Fibroblast of mammary gland (primary cell): ENCODE results near the gene PTPRM.
A peak's percentile ranks its signal among the peaks of the same experiment; 100 is the strongest.

ENCODE experiments used
- DNase-seq: peaks from one replicate; pipeline ENCODE4 v3.0.0-alpha.2; 2010; ENCODE audit warnings: low read depth
- H3K4me3 ChIP-seq: 2 replicates; pipeline ENCODE4 v1.5.1; 2011; ENCODE audit warnings: low read depth, mild to moderate bottlenecking, low read length, moderate library complexity; ENCODE audit not compliant: control insufficient read depth
- TF ChIP-seq, protein P1 (sequence below): conservative IDR thresholded peaks from 2 replicates; pipeline ENCODE4 v1.5.1; 2011; ENCODE audit warnings: low read depth, low read length, inconsistent platforms; ENCODE audit not compliant: control insufficient read depth, insufficient read depth

Gene PTPRM

DNA sequence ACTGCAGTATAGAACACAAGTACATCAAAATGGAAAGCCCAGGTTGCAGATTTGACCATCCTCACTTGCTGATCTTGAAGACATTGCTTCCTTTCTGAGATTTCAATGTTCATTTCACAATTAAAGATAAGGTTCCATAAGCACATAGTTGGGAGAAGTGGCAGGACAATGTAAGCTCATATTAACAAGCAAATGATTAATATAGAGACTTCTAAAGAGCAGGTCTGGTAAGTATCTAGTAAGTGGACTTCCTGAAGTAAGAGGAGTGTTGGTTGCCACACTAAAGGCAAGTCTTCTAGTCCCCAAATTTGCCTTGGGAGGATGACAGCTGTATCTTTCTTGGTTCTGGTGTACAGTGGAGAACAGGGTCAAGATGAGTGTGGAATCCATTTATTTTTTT is 1.4 kb upstream of the PTPRM start:
- DNase-seq, result no peak
- TF ChIP-seq, protein P1, sequence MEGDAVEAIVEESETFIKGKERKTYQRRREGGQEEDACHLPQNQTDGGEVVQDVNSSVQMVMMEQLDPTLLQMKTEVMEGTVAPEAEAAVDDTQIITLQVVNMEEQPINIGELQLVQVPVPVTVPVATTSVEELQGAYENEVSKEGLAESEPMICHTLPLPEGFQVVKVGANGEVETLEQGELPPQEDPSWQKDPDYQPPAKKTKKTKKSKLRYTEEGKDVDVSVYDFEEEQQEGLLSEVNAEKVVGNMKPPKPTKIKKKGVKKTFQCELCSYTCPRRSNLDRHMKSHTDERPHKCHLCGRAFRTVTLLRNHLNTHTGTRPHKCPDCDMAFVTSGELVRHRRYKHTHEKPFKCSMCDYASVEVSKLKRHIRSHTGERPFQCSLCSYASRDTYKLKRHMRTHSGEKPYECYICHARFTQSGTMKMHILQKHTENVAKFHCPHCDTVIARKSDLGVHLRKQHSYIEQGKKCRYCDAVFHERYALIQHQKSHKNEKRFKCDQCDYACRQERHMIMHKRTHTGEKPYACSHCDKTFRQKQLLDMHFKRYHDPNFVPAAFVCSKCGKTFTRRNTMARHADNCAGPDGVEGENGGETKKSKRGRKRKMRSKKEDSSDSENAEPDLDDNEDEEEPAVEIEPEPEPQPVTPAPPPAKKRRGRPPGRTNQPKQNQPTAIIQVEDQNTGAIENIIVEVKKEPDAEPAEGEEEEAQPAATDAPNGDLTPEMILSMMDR, result no peak
- no peak overlapping the region for H3K4me3 ChIP-seq

DNA sequence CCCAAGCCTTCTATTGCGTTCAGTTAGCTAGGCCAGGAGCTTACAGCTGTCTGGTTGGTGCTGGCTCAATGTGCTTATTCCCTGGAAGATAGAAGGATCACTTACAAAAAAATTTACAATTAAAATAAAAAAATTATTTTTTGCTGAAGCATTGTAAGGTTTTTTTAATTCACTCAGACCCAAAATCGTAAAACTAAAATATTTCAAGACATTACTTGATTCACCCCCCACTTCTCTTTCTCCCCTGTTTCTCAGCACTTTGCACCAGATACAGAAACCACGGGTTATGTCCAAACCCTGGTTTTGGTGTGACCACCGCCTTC is 911 bp upstream of the PTPRM start:
- TF ChIP-seq, protein P1, result no peak
- H3K4me3 ChIP-seq, result peak overlapping the region; percentile 61
- DNase-seq, result no peak

DNA sequence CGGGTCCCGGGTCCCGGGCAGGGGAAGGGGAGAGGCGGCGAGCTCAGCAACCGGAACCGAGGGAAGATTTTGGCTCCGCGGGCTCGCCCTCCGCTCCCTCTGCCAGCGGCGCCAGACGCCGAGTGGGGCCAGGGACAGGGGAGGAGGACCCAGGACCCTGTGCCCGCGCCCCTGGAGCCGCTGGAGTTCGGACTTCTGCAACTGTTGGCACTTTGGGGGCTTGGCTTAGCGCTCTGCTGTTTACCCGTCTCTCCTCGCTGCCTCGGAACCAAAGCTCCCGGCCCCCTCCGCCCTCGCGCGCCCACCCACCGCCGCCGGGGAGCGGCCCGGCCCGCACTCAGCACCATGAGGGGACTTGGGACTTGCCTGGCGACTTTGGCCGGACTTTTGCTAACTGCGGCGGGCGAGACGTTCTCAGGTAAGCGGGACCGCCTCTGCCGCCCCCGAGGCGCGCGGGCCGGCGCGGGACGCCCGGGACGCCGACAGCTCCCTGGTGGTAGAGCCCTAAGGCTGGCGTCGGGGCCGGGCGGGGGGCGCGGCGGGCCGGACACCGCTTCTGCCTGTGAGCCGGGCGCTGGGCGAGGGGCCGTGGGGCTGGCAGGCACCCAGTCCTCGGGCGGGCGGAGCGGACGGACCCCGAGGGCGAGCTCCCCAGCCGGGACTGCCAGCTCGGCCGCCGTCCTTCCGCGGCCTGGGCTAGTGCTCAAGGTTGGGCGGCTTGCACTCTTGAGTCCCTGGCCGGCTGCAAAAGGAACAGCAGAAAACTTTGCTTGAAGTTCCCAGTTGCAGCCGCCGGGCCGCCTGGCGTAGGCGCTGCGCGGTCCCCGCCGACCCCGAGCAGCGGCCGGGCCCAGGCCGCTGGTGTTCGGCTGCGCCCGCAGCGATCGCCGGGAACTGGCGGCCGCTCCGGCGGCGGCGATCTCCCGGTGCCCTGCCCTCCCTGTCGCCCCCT is 634 bp downstream of the PTPRM start:
- peak overlapping the region; percentile 75 for H3K4me3 ChIP-seq
- peak; percentile 57 for DNase-seq

DNA sequence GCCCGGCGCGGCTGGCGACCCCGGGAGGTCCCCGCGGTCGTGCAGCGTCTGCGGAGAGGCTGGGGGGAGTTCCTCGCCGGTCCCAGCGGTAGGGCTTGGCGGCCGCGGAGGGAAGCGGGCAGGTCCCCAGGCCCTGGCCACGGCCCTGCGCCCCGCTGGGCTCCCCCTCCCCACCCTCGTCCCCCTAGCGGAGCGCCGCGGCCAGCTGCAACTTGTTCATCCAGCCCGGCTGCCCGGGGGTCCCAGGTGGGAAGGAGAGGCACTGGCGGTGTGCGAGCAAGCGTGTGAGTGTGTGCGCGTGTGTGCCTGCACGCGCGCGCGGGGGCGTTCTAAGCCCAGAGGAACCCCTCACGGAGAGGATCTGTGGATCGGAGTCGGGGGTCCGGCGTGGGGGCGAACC is 1.3 kb downstream of the PTPRM start:
- no peak for DNase-seq
- TF ChIP-seq, protein P1, result no peak
- peak overlapping the region; percentile 75 for H3K4me3 ChIP-seq

More for the DNA sequence above, 634 bp downstream of the PTPRM start:
- TF ChIP-seq, protein P1, result no peak

GRCh38 chr18:7571626-7572025 is 4.5 kb downstream of the PTPRM start:
- no peak overlapping the region for H3K4me3 ChIP-seq
- DNase-seq, result no peak

GRCh38 chr18:7572822-7573221 is 5.7 kb downstream of the PTPRM start:
- DNase-seq, result no peak
- TF ChIP-seq, protein P1, result no peak

More at GRCh38 chr18:7571626-7572025, 4.5 kb downstream of the PTPRM start:
- TF ChIP-seq, protein P1, result no peak

More at GRCh38 chr18:7572822-7573221, 5.7 kb downstream of the PTPRM start:
- H3K4me3 ChIP-seq, result no peak overlapping the region
